Measurements from ENCODE around the gene PPP1R3G.

DNA sequence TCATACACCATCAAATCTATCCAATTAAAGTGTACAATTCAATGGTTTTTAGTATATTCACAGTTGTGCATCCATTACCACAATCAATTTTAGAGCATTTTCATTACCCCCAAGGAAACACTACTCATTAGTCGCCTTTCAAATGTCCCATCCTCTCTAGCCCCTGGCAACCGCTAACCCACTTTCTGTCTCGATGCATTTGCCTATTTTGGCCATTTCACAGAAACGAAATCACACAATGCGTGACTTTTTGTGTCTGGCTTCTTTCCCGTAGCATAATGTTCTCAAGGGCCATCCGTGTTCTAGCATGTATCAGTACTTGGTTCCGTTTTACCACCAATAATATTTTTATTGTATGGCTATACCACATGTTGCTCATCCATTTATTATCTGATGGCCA is 51.7 kb downstream of the PPP1R3G start:
- TF ChIP-seq CTCF (IDR thresholded peaks at IDR 0.05) = no peak
- TF ChIP-seq POLR2AphosphoS5 (IDR thresholded peaks at IDR 0.05) = no peak
- TF ChIP-seq POLR2A (IDR thresholded peaks at IDR 0.05) = no peak
